GM19467 (cell line): ENCODE data around the gene STUM.
"Not testable (repeated sequence)": the region's sequence is repeated elsewhere in the genome, so short reads cannot be mapped to it uniquely, and the experiment has no call there.

ENCODE experiments used
- ATAC-seq: cut with Tn5 transposase; IDR thresholded peaks from one replicate; pipeline ENCODE4 v1.9.1; 2021; ENCODE audit warnings: mild to moderate bottlenecking, moderate library complexity; ENCODE audit not compliant: unreplicated experiment

Gene STUM

DNA sequence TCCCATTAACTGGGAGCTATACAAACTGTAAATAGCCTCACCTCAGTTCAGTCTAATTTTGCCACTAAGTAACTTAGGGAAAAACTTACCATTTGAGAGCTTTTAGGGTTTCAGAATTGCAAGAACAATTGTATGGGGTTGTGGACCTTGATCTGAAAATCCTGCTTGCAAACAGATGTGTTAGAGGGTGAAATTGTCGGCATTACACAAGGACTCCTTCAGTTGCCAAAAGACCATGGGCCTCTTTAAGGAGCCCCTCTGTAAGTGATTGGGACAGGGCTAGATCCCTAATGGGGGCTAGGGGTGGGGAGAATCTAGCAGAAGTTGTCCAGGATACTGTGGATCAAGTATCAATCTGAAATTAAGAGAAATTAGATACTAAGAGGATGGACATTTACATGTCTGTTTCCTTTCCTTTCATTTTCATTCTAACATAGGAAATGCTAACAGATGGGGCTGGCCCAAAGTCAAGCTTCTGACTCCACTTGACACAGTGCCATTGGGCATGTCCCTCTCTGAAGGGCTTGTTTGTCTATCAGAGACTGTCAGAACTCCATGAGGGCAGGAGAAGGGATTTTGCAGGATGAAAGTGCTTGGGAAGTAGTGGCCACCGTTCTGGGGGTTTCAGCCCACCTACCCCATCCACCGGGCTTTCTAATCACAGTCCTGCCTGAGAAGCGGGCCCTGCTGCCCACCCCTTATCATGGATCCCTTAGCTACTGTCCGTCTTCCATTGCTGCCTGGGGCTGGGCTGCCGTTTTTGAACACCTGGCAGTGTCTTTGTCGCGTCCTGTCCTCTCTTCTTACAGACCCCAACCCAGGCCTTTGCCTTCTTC lies 54.7 kb downstream of the STUM start:
- no peak for ATAC-seq

DNA sequence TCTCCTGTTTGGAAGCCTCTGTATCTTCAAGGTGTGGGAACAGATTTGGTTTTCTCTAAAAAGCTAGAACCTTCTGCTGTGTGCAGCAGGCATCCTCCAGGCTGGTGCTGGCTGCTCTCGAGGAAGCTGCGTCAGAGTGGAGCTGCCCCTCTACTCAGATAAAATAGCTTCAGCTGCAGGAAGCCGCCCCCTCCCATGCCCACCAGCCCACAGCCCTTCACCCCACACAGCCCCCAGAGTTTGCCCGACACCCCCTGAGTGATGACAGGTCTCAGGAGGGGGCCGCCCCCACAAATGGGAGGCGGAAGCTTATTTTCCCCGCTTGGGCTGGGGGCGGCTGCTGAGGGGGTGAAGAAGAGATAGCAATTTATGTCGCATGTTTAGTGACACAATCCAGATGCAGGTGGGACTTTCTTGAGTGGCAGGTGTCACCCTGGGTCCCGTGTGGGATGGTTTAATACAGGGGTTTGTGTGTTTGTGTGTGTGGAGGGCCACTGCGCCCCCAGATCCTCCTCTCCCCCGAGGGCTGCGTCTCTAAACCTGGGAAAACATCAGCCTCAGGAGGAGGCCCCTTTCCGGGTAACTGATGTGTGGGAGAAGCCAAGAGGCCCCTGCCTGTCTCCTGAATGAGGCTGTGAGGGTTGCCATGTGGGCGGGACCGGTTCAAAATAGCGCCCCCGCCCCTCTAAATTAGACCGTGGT lies 55.4 kb downstream of the STUM start:
- ATAC-seq: no peak

DNA sequence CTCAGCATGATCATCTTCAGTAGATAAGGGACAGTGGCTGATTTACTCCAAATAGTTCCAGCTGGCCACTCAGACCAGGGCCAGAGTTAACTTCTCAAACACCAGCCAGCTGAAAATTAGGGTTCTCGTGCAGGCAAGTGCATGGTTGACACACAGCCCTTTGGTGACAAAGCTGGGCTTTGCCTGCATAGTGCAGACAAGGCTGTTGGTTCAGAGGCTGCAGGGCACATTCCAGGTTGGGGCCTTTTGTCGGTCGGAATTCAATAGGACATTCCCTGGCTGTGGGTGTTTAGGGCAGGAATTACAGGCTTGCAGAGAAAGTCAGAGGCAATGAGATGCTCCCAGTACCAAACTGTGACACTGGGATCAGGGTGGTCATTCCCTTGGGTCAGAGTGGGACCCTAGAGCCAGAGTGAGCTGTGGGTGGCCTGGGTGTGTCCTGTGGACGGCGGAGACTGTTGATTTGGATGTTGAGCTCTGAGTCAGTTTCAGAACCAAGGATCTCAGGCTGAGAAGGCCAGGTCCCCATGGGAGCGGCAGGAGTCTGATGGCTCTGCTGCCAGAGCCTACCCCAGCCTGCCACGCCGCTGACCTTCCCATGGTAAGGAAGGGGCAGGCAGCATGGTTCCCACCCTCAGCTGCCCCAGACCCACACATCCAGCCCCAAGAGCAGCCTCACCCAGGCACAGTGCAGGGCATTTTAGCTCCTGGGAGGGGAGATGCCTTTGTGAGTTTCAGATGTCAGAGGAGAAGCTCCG lies 56.2 kb downstream of the STUM start:
- no peak for ATAC-seq

DNA sequence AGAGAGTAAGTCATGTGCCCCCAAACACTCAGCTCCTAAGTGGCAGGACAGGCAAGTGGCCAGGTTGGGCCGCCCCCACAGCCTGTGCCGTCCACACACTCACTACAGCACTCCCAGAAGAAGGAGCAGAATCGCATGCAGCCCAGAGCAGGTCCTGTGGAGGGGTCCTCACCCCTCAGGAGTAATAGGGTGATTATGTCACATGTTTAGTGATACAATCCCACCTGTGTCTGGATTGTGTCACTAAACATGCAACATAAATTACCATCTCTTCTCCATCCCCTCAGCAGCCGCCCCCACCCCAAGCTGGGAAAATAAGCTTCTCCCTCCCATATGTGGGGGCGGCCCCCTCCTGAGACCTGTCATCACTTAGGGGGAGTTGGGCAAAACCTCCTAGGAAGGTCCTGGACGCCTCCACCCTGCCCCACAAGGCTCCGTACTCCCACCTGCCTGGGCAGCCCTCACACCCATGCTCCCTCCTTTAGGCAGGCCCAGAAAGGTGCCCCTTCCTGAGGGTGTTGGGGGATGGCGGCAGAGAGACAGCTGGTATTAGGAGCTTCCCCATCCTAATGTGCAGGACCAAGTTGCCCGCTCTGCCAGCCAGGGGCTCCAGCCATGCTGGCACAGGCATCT lies 56.9 kb downstream of the STUM start:
- no peak for ATAC-seq

DNA sequence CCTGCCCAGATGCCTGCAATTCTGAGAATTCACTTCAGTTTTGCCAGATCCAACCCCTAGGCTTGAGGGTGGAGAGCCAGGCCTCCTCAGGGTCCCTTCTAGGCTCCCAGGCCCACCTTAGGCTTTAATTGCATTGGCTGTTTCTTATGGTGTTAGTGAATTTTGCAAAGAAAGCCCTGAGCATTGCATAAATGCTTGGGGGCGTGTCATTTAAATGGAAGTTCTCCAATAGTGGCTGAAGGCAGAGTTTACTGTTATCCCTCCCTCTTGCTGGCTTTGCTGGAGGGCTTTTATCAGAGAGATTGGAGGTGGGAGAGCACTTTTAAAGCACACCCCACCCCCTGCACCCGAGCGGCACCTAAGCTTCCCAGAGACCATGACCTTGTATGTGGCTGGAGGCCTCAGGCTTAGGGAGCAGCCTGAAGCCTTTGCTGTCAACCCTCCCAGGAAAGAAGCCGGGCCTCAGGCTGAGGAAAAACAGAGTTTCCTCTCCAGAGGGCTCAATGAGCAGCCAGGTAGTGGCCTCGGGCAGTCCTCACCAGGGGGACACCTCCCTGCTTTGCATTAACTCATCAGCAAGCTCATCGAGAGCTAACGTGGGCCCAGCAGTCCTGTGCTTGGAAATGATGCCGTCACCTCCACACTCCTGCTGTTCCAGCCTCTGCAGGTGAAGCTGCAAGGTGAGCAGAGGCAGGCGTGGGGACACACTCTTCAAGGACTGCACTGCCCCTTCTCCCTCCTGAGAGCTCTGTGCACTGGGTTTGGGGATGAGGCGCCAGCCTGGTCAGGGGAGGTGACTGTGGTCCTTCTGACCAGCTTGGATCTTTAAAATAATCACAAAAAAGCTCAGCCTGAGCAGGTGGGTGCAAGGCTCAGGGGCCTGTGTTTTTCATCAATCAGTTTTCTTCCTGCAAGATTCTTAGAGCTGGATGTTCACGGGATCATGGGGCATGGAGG lies 58.0 kb downstream of the STUM start:
- no peak for ATAC-seq

DNA sequence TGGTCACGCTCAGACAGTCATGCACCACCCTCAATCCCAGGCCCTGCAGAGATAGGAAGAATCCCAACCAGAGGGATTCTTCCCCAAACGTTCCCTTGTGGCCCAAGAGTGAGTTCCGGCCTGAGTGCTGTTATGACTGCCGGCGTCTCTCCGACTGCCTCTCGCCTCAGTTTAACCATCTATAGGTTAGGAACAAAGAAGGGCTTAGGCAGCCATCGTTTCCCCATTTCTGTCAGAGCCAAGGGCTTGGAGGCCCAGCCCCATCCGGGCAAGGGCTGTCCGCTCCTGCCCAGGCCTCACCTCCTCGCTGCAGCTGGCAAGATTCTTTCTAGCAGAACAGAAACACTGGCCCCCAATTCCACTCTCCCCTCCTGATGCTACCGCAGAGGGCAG lies 58.7 kb downstream of the STUM start:
- ATAC-seq: no peak

DNA sequence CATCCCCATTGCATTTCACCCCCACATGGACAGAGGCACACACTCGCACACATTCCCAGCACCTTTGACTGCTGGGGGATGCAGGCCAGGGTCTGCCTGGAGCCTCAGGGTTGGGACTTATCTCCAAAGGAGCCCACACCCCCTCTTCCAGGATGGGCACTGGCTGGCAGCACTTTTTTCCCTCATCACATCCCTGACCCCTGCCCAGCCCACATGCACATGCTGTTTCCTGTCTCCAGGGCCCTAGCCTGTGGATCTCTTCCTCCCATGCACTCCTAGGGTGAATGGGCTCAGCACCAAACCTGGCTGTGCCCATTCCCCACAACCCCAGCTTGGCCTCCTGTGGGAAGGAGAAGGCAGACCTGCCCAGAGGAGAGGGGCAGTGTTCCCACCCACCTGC lies 59.3 kb downstream of the STUM start:
- no peak for ATAC-seq

DNA sequence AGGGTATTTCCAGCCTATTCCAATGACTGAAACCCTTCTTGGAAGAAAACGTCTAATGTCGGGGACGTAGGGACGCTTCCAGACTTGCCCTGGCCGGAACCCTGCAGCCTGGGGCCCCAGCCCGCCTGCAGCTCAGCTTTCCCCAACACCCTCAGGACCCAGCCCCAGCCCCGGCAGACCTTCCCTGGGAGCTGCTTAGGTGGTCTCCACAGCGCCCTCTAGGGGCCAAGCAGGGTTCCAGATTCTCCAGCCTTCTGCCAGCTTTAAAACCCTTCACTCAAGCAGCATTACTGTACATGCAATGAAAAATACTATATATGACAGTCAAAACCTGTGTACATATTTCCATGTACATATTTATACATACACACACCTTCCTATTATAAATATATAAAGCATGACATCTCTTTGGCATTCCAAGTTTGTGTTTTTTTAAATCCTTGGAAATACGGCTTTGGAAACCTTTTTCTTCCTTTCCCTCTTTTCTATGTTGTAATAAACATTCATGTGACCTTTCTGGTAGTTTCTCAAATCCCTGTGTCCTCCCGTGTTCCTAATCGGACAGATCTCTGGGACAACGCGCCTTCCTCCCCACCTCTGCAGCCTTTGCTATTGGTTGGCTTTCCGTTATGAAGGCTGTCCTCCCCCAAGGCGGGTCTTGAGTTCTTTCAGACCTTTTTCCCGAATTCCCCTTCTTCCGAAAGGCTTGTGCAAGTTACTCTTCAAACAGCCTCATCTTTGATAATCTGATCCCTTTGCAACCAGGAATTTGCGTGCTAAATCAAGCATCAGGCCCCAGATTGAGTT lies 60.3 kb downstream of the STUM start:
- no peak for ATAC-seq

DNA sequence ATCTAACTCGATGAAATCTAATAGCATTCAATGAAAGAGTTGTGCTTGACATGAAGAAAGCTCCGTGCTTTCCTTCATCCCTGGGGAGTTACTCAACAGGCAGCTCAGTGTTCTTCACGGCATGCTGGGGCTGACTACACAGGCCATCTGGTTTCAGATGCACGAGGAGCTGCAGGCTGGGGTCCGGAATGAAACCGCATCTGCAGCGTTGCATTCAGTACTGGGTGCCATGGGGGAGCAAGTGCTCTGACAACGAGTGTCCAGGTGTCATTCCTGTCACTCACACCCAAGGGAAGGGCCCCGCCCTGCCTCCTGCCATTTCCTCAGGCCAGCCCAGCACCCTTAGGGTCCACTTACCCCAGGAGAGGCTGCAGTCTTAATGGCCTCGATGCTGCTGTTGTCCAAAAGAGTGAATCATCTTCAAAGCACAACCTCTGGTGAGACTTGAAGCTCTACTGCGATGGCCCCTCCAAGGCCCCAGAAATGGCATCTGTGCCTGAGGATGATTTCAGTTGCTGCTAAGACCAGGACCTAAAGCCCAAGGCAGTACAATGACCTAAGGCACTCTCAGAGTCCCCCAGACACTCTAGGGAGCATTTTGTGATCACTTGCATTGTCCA lies 61.4 kb downstream of the STUM start:
- ATAC-seq: no peak

DNA sequence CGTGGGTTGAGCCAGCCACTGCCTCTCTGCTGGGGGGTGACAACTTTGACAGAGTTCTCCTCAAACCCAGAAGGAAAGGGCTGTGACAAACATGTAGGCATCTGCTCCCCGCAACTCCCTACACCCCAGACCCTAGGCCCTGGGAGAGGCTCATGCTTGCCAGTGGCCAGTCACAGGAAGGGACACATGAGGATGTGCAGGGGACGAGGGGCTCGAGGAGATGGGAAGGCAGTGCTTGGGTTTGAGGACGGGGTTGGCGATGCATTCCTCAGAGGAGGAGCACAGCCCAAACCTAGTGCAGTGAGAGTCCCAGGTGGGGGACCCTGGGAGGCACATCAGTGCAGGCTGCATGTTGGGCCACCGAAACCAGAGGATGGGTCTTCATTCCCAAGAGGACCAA lies 62.1 kb downstream of the STUM start:
- no peak for ATAC-seq

DNA sequence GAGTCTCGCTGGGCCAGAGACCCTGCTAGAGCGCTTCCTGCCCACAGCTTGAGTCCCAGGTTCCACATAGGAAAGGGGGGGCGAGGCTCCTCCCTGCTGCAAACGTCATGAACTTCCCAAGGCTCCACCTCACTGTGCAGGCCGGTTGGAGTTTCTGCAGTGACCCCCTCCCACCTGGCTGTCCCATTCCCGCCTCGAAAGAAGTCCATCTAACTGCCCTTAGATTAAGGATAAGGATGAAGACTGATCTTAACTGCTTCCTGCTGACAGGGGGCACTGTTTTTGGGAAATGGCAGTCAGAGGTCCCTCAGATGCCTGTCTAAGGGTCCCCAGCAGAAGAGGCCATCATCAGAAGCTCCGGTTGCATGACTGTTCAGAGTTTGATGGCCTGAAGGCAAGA lies 62.7 kb downstream of the STUM start:
- ATAC-seq: no peak

DNA sequence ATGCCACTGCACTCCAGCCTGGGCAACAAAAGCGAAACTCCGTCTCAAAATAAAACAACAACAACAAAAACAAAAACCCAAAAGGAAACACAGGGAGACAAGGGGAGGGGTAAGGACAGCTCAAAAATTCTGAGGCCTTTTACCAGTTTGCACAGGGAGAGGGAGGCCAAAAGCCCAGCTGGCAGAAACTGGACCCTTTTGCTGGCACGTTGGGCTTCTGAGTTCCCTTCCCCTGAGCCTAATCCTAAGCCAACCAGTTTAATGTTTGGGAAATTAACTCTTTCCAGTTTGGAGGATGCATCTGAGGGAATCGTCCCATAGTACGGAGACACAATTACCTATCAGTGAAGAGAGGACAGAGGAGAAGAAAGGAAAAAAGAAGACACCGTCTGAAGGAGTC lies 63.4 kb downstream of the STUM start:
- not testable (repeated sequence) for ATAC-seq

DNA sequence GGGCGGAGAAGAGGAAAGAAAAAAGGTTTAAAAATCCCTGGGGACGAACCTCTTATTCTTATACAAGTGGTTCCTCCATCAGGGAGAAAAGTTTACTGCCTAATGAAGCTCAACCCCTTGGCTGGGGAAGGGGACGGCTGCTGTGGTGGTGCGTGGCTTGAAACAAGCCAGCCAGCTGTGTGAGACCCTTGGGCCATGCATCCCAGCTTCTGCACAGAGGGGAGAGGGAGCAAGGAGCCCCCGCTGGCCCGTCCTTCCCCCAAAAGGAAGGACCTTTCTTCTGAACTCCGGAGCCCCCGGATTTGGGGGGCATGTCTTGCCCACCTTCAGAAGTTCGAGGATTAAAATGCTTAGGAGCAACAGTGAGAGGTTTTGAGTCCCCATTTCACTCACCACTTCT lies 67.3 kb downstream of the STUM start:
- ATAC-seq: no peak

DNA sequence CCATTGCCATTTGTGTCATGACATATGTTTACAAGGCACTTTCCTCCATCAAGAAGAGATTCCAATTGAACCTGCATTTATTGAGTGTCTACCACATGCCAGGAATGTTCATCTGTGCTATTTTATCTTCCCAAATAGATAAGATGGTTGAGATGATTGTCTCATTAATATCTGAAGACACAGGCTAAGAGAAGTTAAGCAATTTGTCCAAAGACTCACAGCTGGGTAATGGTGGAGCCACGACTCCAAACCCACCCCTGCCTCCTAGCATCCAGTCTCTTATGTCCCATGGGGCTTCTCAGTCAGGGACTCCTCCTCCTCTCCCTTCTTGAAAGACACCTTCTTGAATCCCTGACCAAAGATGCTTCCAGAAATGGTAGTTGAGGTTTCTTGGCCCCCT lies 68.1 kb downstream of the STUM start:
- no peak for ATAC-seq

DNA sequence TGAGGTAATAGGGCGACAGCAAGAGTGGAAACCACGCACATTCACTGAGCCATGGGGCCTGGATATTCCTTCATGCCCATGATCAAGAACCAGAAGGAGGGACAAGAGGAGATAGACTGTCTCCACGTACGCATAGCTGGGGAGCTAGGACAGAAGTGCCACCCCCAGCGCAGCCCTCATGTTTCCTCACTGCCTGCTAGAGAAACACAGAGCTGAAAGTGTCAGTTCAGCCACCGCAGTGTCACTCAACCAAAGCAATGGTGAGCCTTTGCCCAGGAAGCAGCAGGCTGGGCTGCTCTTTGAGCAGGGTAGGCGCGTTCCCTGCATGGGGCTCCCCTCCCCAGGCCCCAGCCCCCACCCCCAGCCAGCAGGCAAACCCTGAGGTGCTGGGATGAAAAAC lies 68.5 kb downstream of the STUM start:
- ATAC-seq: no peak

DNA sequence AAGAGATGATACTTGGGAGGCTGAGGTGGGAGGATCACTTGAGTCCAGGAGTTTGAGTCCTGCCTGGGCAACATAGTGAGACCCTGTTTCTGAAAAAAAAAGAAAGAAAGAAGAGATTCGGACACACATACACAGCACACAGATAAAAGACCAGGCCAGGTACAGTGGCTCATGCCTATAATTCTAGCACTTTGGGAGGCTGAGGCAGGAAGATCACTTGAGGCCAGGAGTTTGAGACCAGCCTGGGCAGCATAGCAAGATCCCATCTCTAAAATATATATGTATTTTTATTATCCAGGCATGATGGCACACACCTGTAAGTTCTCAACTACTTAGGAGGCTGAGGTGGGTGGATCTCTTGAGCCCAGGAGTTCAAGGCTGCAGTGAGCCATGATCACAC lies 69.2 kb downstream of the STUM start:
- ATAC-seq: not testable (repeated sequence)

DNA sequence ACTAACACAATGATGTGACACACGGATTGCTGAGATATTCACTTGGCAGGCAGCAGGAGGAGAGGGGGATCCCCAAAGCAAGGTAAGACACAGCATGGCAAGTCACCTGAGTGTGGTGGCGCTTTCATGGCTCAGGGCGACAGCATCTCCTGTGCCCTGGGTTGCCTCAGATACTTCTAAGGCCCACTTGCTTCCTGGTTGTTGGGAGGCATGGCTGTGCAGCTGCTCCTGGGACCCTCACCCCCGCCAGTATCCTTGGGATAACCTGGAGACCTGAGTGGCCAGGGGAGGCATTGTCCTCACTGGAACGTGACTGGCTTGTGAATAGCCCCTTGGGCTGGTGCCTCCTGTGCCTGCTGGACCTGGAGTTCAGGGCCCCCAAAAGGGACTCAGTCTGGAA lies 69.8 kb downstream of the STUM start:
- no peak for ATAC-seq

DNA sequence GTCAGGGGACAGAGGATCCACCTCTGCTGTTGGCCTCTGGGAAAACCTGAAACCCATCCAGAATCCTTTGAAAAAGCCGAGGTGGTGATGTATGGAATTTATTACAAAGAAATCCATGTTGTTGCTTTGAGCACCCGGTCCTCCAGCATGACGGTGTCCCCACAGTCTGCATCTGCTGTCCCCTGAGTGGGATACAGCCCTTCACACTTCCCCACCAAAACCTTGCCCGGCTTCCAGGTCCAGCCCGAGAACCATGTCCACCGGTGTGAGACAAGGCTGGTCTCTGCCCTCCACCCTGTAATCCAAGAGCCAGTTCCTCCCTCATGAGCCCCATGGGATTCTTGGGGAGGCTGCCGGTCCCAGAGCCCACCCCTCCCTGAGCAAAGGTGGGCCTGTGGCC lies 70.5 kb downstream of the STUM start:
- ATAC-seq: no peak

DNA sequence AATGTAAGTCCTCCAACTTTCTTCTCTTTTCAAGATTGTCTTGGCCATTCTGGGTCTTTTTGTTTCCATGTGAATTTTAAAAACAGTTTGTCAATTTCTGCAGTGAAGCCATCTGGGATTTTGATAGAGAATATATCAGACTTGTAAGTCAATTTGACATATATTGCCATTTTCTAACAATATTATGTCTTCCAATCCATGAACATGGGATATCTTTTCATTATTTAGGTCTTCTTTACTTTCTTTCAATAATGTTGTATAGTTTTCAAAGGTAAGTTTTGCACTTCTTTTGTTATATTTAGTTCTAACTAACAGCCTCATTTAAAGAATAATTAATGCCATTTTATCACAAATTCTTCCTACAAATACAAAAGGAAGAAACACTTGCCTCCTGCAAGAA lies 73.4 kb downstream of the STUM start:
- no peak for ATAC-seq
